ENCODE measurements around the gene GRIN3A. TPM values are rescaled to one million over a fixed set of nuclear protein-coding genes. Genes with fewer than 3 reads are reported as not detected.

The GRIN3A gene
- total and polyA plus RNA-seq, 2 of the 4 experiments (the other 2 are of a cell fraction), result not detected

GRCh38 chr9:101708855-101709254, 29.6 kb downstream of the GRIN3A start:
- POLR2A ChIA-PET (ENCODE audit: unreplicated experiment), result no interaction called here
- Histone ChIP-seq H4K5ac (ENCODE audit: low read depth, low read length) (no peak overlapping the region), H3K79me1 (ENCODE audit: low read depth in 1 of 2, low read length in 2 of 2) (no peaks in the 10 kb centered on the region), H2AFZ (replicated peaks; ENCODE audit: low read length, poor library complexity) (no peak overlapping the region), H2AK9ac (replicated peaks; ENCODE audit: low read depth, low read length, poor library complexity) (no peak overlapping the region), H3K18ac (ENCODE audit: low read depth, low read length) (no peak overlapping the region), H3K9me1 (ENCODE audit: insufficient read depth, low read length) (no peaks in the 10 kb centered on the region; the same call in 1 of the 2 replicates), H4K20me1 (ENCODE audit: insufficient read depth, low read length) (no peaks in the 10 kb centered on the region), H3K4me1 (ENCODE audit: control insufficient read depth, insufficient read depth, low read length) (no peaks in the 10 kb centered on the region), H3K23ac (ENCODE audit: low read depth, low read length) (no peak overlapping the region), H3K27me3 (ENCODE audit: control insufficient read depth, insufficient read depth, low read length) (no peaks in the 10 kb centered on the region), H2AK5ac (ENCODE audit: low read depth, low read length) (no peak overlapping the region), H3K9ac (ENCODE audit: low read depth, low read length) (no peak overlapping the region), H2BK5ac (ENCODE audit: low read depth, low read length, poor library complexity, severe bottlenecking) (no peak overlapping the region), H3K56ac (ENCODE audit: extremely low read depth, insufficient read depth, low read length) (no peak overlapping the region), H3K4me2 (ENCODE audit: low read depth, low read length) (no peak overlapping the region), H4K8ac (ENCODE audit: low read depth in 2 of 2, low read length in 2 of 2) (no peak overlapping the region), H3K4me3 (ENCODE audit: insufficient read depth, low read depth, low read length) (no peak overlapping the region), H2BK15ac (ENCODE audit: low read depth, low read length) (no peak overlapping the region), H3K27ac (ENCODE audit: insufficient read depth, low read length) (no peak overlapping the region), H2BK20ac (ENCODE audit: low read depth, low read length) (no peak overlapping the region), H3K14ac (replicated peaks; ENCODE audit: low read depth, low read length) (no peak overlapping the region), H2BK120ac (ENCODE audit: low read depth, low read length) (no peak overlapping the region), H3K36me3 (ENCODE audit: control insufficient read depth, insufficient read depth, low read length) (no peaks in the 10 kb centered on the region), H3K4ac (ENCODE audit: low read depth, low read length) (no peak overlapping the region), H3K9me3 (ENCODE audit: control insufficient read depth, insufficient read depth, low read length) (no peaks in the 10 kb centered on the region), H4K91ac (ENCODE audit: insufficient read depth, low read depth, low read length) (no peak overlapping the region)
- no TSS peak for BruUV-seq (replicated peaks)
- TF ChIP-seq RFX5 (IDR thresholded peaks at IDR 0.05; ENCODE audit: low read depth, low read length) (no peak), POLR2A (IDR thresholded peaks at IDR 0.05; ENCODE audit: low read depth, low read length) (no peak), MAFK (IDR thresholded peaks at IDR 0.05; ENCODE audit: low read depth, low read length) (no peak), RAD21 (IDR thresholded peaks at IDR 0.05; ENCODE audit: low read length) (no peak), RCOR1 (IDR thresholded peaks at IDR 0.05; ENCODE audit: insufficient replicate concordance, low read length) (no peak), BHLHE40 (IDR thresholded peaks at IDR 0.05; ENCODE audit: low read depth, low read length) (no peak), USF2 (IDR thresholded peaks at IDR 0.05; ENCODE audit: low read depth, low read length) (no peak), CEBPB (IDR thresholded peaks at IDR 0.05; ENCODE audit: low read depth, low read length) (no peak), FOS (IDR thresholded peaks at IDR 0.05; ENCODE audit: low read depth, low read length) (no peak), SMC3 (IDR thresholded peaks at IDR 0.05; ENCODE audit: low read depth, low read length) (no peak), MXI1 (IDR thresholded peaks at IDR 0.05; ENCODE audit: borderline replicate concordance, low read depth, low read length) (no peak)
- CTCF ChIA-PET, result no interaction called here
- no CpG with 5 or more reads among the region's 2 CpGs for WGBS, 2 experiments (ENCODE audit: extremely low coverage in 2 of 2, insufficient read length in 1 of 2)
- intact Hi-C loops (cut with micrococcal nuclease), result no loop called here
- no peak for ATAC-seq (ENCODE audit: low read depth)
- dilution Hi-C loops (cut with HindIII; ENCODE audit: low sequenced_read_pairs, unreplicated experiment), result no loop called here
- no peak for DNase-seq
- in situ Hi-C loops (cut with MboI; ENCODE audit: low sequenced_read_pairs), result no loop called here
